Endothelial cell of umbilical vein (primary cell): Measurements from ENCODE around the gene DRAM1. TPM values are rescaled to one million over a fixed set of nuclear protein-coding genes. Genes with fewer than 3 reads are reported as not detected.

Experiments used
- BruUV-seq: library from RNA; stranded (reverse); fragments of 400-500 nt; replicated peaks from 2 replicates; lab custom pipeline; 2021; lab: Mats Ljungman, UMichigan
- CTCF ChIA-PET: fragments of 300-600, 350-600 bp; sonication (Branson Sonifier 250); formaldehyde crosslinking; loops from one replicate; lab custom pipeline; 2021; ENCODE audit warnings: antibody characterized with exemption, inconsistent platforms; lab: Charles Lee
- POLR2A ChIA-PET: fragments of 300-600, 350-600 bp; sonication (Branson Sonifier 250); formaldehyde crosslinking; loops from one replicate; lab custom pipeline; 2021; ENCODE audit warnings: antibody characterized with exemption, inconsistent platforms; lab: Charles Lee
- DNase-seq: peaks from one replicate; pipeline ENCODE4 v3.0.0-alpha.2; 2011; ENCODE audit warnings: low read depth, low spot score
- FAIRE-seq: peaks from 2 replicates; lab custom pipeline; 2011; peaks lifted over from hg19 to GRCh38; lab: Jason Lieb, UNC
- H2AFZ ChIP-seq: 2 replicates; pipeline ENCODE4 v1.6.0; 2012; ENCODE audit warnings: low read depth, low read length, control low read depth, inconsistent platforms
- H3K27ac ChIP-seq: 2 replicates; pipeline ENCODE4 v1.5.1; 2011; ENCODE audit warnings: low read depth, mild to moderate bottlenecking, control low read depth, low read length, moderate library complexity; ENCODE audit not compliant: insufficient read depth
- H3K27me3 ChIP-seq, 2 experiments: 2 replicates each; pipeline versions ENCODE4 v1.6.0 to v1.6.1; 2011; ENCODE audit warnings: low read length in 2 of 2, mixed read lengths in 1 of 2; ENCODE audit not compliant: control insufficient read depth in 2 of 2, insufficient read depth in 2 of 2
- H3K36me3 ChIP-seq, 2 experiments: 2 replicates in 1 of 2; 3 replicates in 1 of 2; pipeline ENCODE4 v1.5.1; 2011; ENCODE audit warnings: low read length in 2 of 2, mild to moderate bottlenecking in 1 of 2, moderate library complexity in 1 of 2; ENCODE audit not compliant: control insufficient read depth in 2 of 2, insufficient read depth in 2 of 2; ENCODE audit errors: extremely low read depth in 1 of 2
- H3K4me1 ChIP-seq: 3 replicates; pipeline ENCODE4 v1.5.1; 2011; ENCODE audit warnings: mild to moderate bottlenecking, low read length; ENCODE audit not compliant: control insufficient read depth, insufficient read depth; ENCODE audit errors: extremely low read depth
- H3K4me2 ChIP-seq: 2 replicates; pipeline ENCODE4 v1.6.1; 2011; ENCODE audit warnings: low read length, control low read depth, mixed read lengths; ENCODE audit not compliant: insufficient read depth
- H3K4me3 ChIP-seq, 3 experiments: fragments of 200-600 bp in 1 of 3; sonication (generic), shearing (Covaris generic) in 1 of 3; replicated peaks in 1 of 3; 2 replicates each; pipeline ENCODE4 v1.5.1; 2011 to 2016; ENCODE audit warnings: control low read depth in 3 of 3, low read length in 3 of 3, mild to moderate bottlenecking in 2 of 3, inconsistent platforms in 1 of 3, low read depth in 1 of 3, moderate library complexity in 1 of 3; ENCODE audit not compliant: insufficient read depth in 1 of 3
- H3K79me2 ChIP-seq: 2 replicates; pipeline ENCODE4 v1.6.0; 2012; ENCODE audit warnings: low read length, inconsistent platforms; ENCODE audit not compliant: control insufficient read depth, insufficient read depth
- H3K9ac ChIP-seq: replicated peaks from 2 replicates; pipeline ENCODE3; 2011; ENCODE audit warnings: low read length, control low read depth; ENCODE audit not compliant: insufficient read depth; ENCODE audit errors: extremely low read depth
- H3K9me1 ChIP-seq: replicated peaks from 3 replicates; pipeline ENCODE4 v1.6.0; 2011; ENCODE audit warnings: mild to moderate bottlenecking, low read length; ENCODE audit not compliant: control insufficient read depth, insufficient read depth; ENCODE audit errors: extremely low read depth
- H3K9me3 ChIP-seq: replicated peaks from 2 replicates; pipeline ENCODE4 v1.5.1; 2012; ENCODE audit warnings: low read length, inconsistent platforms; ENCODE audit not compliant: control insufficient read depth, insufficient read depth
- H4K20me1 ChIP-seq: replicated peaks from 2 replicates; pipeline ENCODE3; 2011; ENCODE audit warnings: mild to moderate bottlenecking, low read length; ENCODE audit not compliant: control insufficient read depth, insufficient read depth; ENCODE audit errors: extremely low read depth
- CTCF ChIP-seq, 2 donors: IDR thresholded peaks; 1 replicate in 1 of 2; 2 replicates in 1 of 2; pipeline ENCODE4 v1.5.1; 2011; ENCODE audit warnings: low read length in 2 of 2, mild to moderate bottlenecking in 2 of 2, moderate library complexity in 2 of 2, control low read depth in 1 of 2, inconsistent platforms in 1 of 2, low read depth in 1 of 2; ENCODE audit not compliant: insufficient read depth in 1 of 2; ENCODE audit errors: extremely low read depth in 1 of 2
- EZH2 ChIP-seq: IDR thresholded peaks from 2 replicates; pipeline ENCODE4 v1.6.1; 2012; ENCODE audit warnings: borderline replicate concordance, low read depth, mild to moderate bottlenecking, moderate library complexity, low read length, inconsistent platforms; ENCODE audit not compliant: severe bottlenecking
- FOS ChIP-seq: IDR thresholded peaks from 2 replicates; pipeline ENCODE4 v1.6.1; 2011; ENCODE audit warnings: mild to moderate bottlenecking, low read length, moderate library complexity, borderline replicate concordance; ENCODE audit not compliant: insufficient read depth
- GATA2 ChIP-seq: IDR thresholded peaks from 2 replicates; pipeline ENCODE4 v1.7.0; 2011; ENCODE audit warnings: low read depth, mild to moderate bottlenecking, moderate library complexity, mixed read lengths, low read length; ENCODE audit not compliant: insufficient read length, insufficient read depth
- JUN ChIP-seq: IDR thresholded peaks from 2 replicates; pipeline ENCODE4 v1.6.1; 2011; ENCODE audit warnings: borderline replicate concordance, low read depth; ENCODE audit not compliant: insufficient read length, insufficient read depth
- MAX ChIP-seq: IDR thresholded peaks from 2 replicates; pipeline ENCODE4 v1.6.1; 2011; ENCODE audit not compliant: insufficient read depth, insufficient read length
- MYC ChIP-seq: IDR thresholded peaks from one replicate; pipeline ENCODE4 v1.6.1; 2011; ENCODE audit warnings: mild to moderate bottlenecking, low read depth, low read length
- POLR2A ChIP-seq: IDR thresholded peaks from 2 replicates; pipeline ENCODE4 v1.6.1; 2012; ENCODE audit warnings: low read depth, mild to moderate bottlenecking, control low read depth, low read length
- POLR2AphosphoS5 ChIP-seq: IDR thresholded peaks from 2 replicates; pipeline ENCODE4 v1.6.1; 2012; ENCODE audit warnings: low read depth, mild to moderate bottlenecking, control low read depth, low read length, moderate library complexity; ENCODE audit not compliant: insufficient read depth
- dilution Hi-C: fragments of 300-500 bp; cut with MboI; formaldehyde crosslinking; loops from one replicate; pipeline ENCODE4 v1.15.0; 2019; ENCODE audit warnings: low sequenced_read_pairs; ENCODE audit not compliant: extremely low pct_ligation_motif_present
- intact Hi-C: fragments of 100-400 bp; cut with micrococcal nuclease; formaldehyde crosslinking; loops from one replicate; pipeline ENCODE4 v1.10.0; 2022
- polyA plus RNA-seq, 4 experiments: library from polyadenylated mRNA; depleted of rRNA in 3 of 4; stranded (reverse) in 3 of 4; unstranded in 1 of 4; fragments of >200 nt; gene quantifications; 2 replicates each; pipeline versions ENCODE4 v1.2.1 to v1.2.3, GENCODE V29; 2011 to 2012; ENCODE audit warnings: missing spikeins in 1 of 4
- total RNA-seq: library from RNA; stranded (reverse); gene quantifications from 2 replicates; pipeline ENCODE4 v1.2.3, GENCODE V29; 2021

The DRAM1 gene
- total and polyA plus RNA-seq, 2 donors (not counting 3 experiments of a cell fraction or from before 2014, with no cell fraction given) = 24.6 to 46.3 TPM

DNA sequence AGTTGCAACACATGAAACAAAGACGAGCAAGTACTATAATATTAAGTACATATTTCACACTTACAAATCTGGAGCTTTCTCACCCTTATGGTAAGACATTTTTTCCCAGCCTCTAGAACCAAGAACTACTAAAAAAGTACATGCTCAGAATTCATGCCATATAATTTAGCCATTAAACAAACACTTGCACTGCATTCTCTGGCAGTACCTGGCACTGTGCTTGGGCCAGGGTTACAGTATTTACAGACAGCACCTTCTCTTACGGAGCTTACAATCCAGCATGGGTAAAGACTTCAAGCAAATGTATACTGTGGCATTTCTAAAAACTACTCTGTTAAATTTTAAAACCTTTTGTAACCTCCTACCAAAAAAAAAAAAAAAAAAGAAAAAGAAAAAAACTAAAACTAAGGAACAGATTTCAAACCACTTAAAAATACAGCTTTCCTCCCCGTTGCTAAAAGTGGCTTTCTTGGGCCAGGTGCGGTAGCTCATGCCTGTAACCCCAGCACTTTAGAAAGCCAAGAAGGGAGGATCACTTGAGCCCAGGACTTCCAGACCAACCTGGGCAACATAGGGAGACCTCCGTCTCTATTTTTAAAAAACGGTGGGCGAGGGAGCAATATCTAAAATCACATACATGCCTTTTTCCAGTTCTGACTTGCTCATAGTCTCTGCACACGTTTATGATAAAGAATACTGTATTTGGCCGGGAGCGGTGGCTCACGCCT, 47.6 kb upstream of the DRAM1 start:
- no peaks in the 10 kb centered on the region for H3K36me3 ChIP-seq
- H3K27ac ChIP-seq = no peak overlapping the region
- ChIA-PET POLR2A (interaction anchor here (0.6 kb wide), 1 partner anchor 47 kb away, joined by 3 read pairs; no protein-coding TSS in a partner anchor), CTCF (interaction anchor here (0.7 to 6.7 kb wide), 17 partner anchors 9 to 415 kb away, joined by 3 to 121 read pairs (median 11); no protein-coding TSS in a partner anchor)
- DNase-seq (peak; percentile 37), FAIRE-seq (no peak)
- H3K27me3 ChIP-seq = no peaks in the 10 kb centered on the region
- peak overlapping the region; percentile 25 to 68 (median 58) for H3K4me3 ChIP-seq
- intact Hi-C loops = loop anchor here (1.0 to 5.0 kb wide), 3 partner anchors 38 to 415 kb away; no protein-coding TSS in a partner anchor
- dilution Hi-C loops = no loop called here
- peak overlapping the region; percentile 71 for H3K4me2 ChIP-seq
- peaks cover 4% of the 10 kb centered on the region for H3K4me1 ChIP-seq
- H3K79me2 ChIP-seq = no peaks in the 10 kb centered on the region
- H2AFZ ChIP-seq = peak overlapping the region; percentile 53
- TF ChIP-seq POLR2A (no peak), EZH2 (no peak), FOS (no peak), MAX (no peak), POLR2AphosphoS5 (no peak), GATA2 (no peak), MYC (no peak), CTCF (IDR thresholded peaks at IDR 0.05; ENCODE audit: extremely low read depth in 1 of 2, insufficient read depth in 1 of 2, low read depth in 1 of 2, low read length in 2 of 2) (no peak), JUN (no peak)
- no peaks in the 10 kb centered on the region for H3K9me1 ChIP-seq
- no peaks in the 10 kb centered on the region for H4K20me1 ChIP-seq
- BruUV-seq = TSS peak; percentile 35
- H3K9ac ChIP-seq = peak overlapping the region; percentile 52
- no peaks in the 10 kb centered on the region for H3K9me3 ChIP-seq
